Measurements from ENCODE around the gene CECR2. TPM values are rescaled to one million over a fixed set of nuclear protein-coding genes. Genes with fewer than 3 reads are reported as not detected.

CECR2 gene
- total and polyA plus RNA-seq, 10 of the 15 experiments (the other 5 are each of a cell fraction or from before 2014, with no cell fraction given) = 0.01 to 0.08 (median 0.01) TPM; not detected in 7

GRCh38 chr22:17549183-17549582 is 179.9 kb downstream of the CECR2 start:
- no peak overlapping the region for H3K9ac ChIP-seq (ENCODE audit: control insufficient read depth, insufficient read depth, low read length)
- ChIA-PET RAD21 (ENCODE audit: unreplicated experiment) (no interaction called here), CTCF (interaction anchor here (0.7 to 1.4 kb wide), 2 partner anchors 192 to 377 kb away, joined by 3 to 4 read pairs; no protein-coding TSS in a partner anchor), POLR2A (no interaction called here), SMC1A (ENCODE audit: uncharacterized antibody, unreplicated experiment) (no interaction called here)
- no peak overlapping the region for H3K4me3 ChIP-seq
- H2AFZ ChIP-seq (ENCODE audit: control insufficient read depth, low read depth, low read length) = no peak overlapping the region
- no peaks in the 10 kb centered on the region for H3K9me3 ChIP-seq (replicated peaks; ENCODE audit: control insufficient read depth, insufficient read depth, low read length)
- H3K4me2 ChIP-seq (ENCODE audit: control insufficient read depth, insufficient read depth) = no peak overlapping the region
- no peaks in the 10 kb centered on the region for H3K27me3 ChIP-seq (replicated peaks in 1 of 2; ENCODE audit: control insufficient read depth in 2 of 2, insufficient read depth in 2 of 2, low read length in 1 of 2)
- H3K4me1 ChIP-seq (ENCODE audit: control insufficient read depth, insufficient read depth, low read length) = no peaks in the 10 kb centered on the region
- in situ Hi-C loops (cut with MboI) (no loop called here), intact Hi-C loops (cut with micrococcal nuclease; ENCODE audit: unreplicated experiment) (no loop called here)
- no peak for TF ChIP-seq NBN (IDR thresholded peaks at IDR 0.05)
- no peak for TF ChIP-seq RBBP5 (conservative IDR thresholded peaks at IDR 0.05)
- TF ChIP-seq NFXL1 (IDR thresholded peaks at IDR 0.05; ENCODE audit: borderline replicate concordance) = no peak
- TF ChIP-seq ZNF622 (IDR thresholded peaks at IDR 0.05) = no peak
- TF ChIP-seq BCL3 (IDR thresholded peaks at IDR 0.05; ENCODE audit: borderline replicate concordance, insufficient read depth, low read depth, low read length, poor library complexity, severe bottlenecking) = no peak
- DNase-seq (ENCODE audit: low read depth, low spot score) = no peak
- H4K20me1 ChIP-seq (ENCODE audit: control insufficient read depth, insufficient read depth) = no peaks in the 10 kb centered on the region
- no peak for ATAC-seq
- FAIRE-seq = no peak
- no peaks in the 10 kb centered on the region for H3K36me3 ChIP-seq (ENCODE audit: control insufficient read depth in 2 of 2, insufficient read depth in 2 of 2, low read length in 1 of 2)
- no peak overlapping the region for H3K27ac ChIP-seq (ENCODE audit: control insufficient read depth, insufficient read depth)
- WGBS (ENCODE audit: insufficient coverage, insufficient replicate concordance, low lambda C conversion rate, missing lambda C conversion rate) = 58% methylated on average over 10 of the region's 10 CpGs
- no TSS peak for BruUV-seq (replicated peaks)
- no peaks in the 10 kb centered on the region for H3K79me2 ChIP-seq (ENCODE audit: control insufficient read depth, insufficient read depth, low read length)

- H3K36me3 ChIP-seq (ENCODE audit: control insufficient read depth in 2 of 2, insufficient read depth in 2 of 2, low read length in 1 of 2) = no peaks in the 10 kb centered on the region
- ChIA-PET CTCF (interaction anchor here (0.7 kb wide), 1 partner anchor 378 kb away, joined by 3 read pairs; no protein-coding TSS in a partner anchor), POLR2A (no interaction called here), SMC1A (ENCODE audit: uncharacterized antibody, unreplicated experiment) (no interaction called here), RAD21 (ENCODE audit: unreplicated experiment) (no interaction called here)
- no peak overlapping the region for H3K4me3 ChIP-seq
- H3K27me3 ChIP-seq (replicated peaks in 1 of 2; ENCODE audit: control insufficient read depth in 2 of 2, insufficient read depth in 2 of 2, low read length in 1 of 2) = no peaks in the 10 kb centered on the region
- no peaks in the 10 kb centered on the region for H3K4me1 ChIP-seq (ENCODE audit: control insufficient read depth, insufficient read depth, low read length)
- no peak for DNase-seq (ENCODE audit: low read depth, low spot score)
- no TSS peak for BruUV-seq (replicated peaks)
- 71% methylated on average over 5 of the region's 5 CpGs for WGBS (ENCODE audit: insufficient coverage, insufficient replicate concordance, low lambda C conversion rate, missing lambda C conversion rate)
- FAIRE-seq = no peak
- no peak overlapping the region for H2AFZ ChIP-seq (ENCODE audit: control insufficient read depth, low read depth, low read length)
- no peak for ATAC-seq
- H3K79me2 ChIP-seq (ENCODE audit: control insufficient read depth, insufficient read depth, low read length) = no peaks in the 10 kb centered on the region
- no peaks in the 10 kb centered on the region for H4K20me1 ChIP-seq (ENCODE audit: control insufficient read depth, insufficient read depth)
- no peak overlapping the region for H3K4me2 ChIP-seq (ENCODE audit: control insufficient read depth, insufficient read depth)
- intact Hi-C loops (cut with micrococcal nuclease; ENCODE audit: unreplicated experiment) (no loop called here), in situ Hi-C loops (cut with MboI) (no loop called here)
- no peaks in the 10 kb centered on the region for H3K9me3 ChIP-seq (replicated peaks; ENCODE audit: control insufficient read depth, insufficient read depth, low read length)
- no peak overlapping the region for H3K9ac ChIP-seq (ENCODE audit: control insufficient read depth, insufficient read depth, low read length)
- no peak overlapping the region for H3K27ac ChIP-seq (ENCODE audit: control insufficient read depth, insufficient read depth)
- no peak for TF ChIP-seq RELB (IDR thresholded peaks at IDR 0.05; ENCODE audit: low read depth)
- no peak for TF ChIP-seq MYC (IDR thresholded peaks at IDR 0.05; ENCODE audit: insufficient read depth, insufficient read length, insufficient replicate concordance, low read length, severe bottlenecking)
- no peak for TF ChIP-seq CBX3 (IDR thresholded peaks at IDR 0.05; ENCODE audit: borderline replicate concordance, low read depth)
- TF ChIP-seq ESRRA (IDR thresholded peaks at IDR 0.05; ENCODE audit: low read length) = no peak
- no peak for TF ChIP-seq MEF2B (IDR thresholded peaks at IDR 0.05; ENCODE audit: partially characterized antibody, poor library complexity, severe bottlenecking)
- no peak for TF ChIP-seq EP300 (IDR thresholded peaks at IDR 0.05; ENCODE audit: borderline replicate concordance in 1 of 2, control insufficient read depth in 1 of 2, low read depth in 2 of 2, low read length in 2 of 2)
These were observed 180.4 kb downstream of the CECR2 start for GRCh38 chr22:17549655-17550054.
